SU-DHL-6 (cell line): ENCODE results near the gene GPR176.

Source experiments
- H2AFZ ChIP-seq: fragments of 200-600 bp; sonication (generic); 2 replicates; pipeline ENCODE4 v1.6.1; 2014; ENCODE audit warnings: low read depth, mild to moderate bottlenecking, moderate library complexity, mixed read lengths, antibody characterized with exemption, low read length; ENCODE audit not compliant: severe bottlenecking
- H3F3A ChIP-seq: fragments of 200-600 bp; shearing (Covaris generic); 2 replicates; pipeline ENCODE4 v1.6.0; 2016; ENCODE audit warnings: antibody characterized with exemption, mild to moderate bottlenecking; ENCODE audit not compliant: insufficient read depth
- H3K27ac ChIP-seq: fragments of 200-600 bp; sonication (generic); 2 replicates; pipeline ENCODE4 v1.5.1; 2016; ENCODE audit warnings: low read depth, mild to moderate bottlenecking, low read length, moderate library complexity, mixed read lengths
- H3K27me3 ChIP-seq: fragments of 200-600 bp; sonication (generic), shearing (Covaris generic); 2 replicates; pipeline ENCODE4 v1.6.0; 2014; ENCODE audit warnings: mild to moderate bottlenecking, low read length
- H3K36me3 ChIP-seq: fragments of 200-600 bp; sonication (generic); 2 replicates; pipeline ENCODE4 v1.6.1; 2014; ENCODE audit warnings: mild to moderate bottlenecking, low read length, mixed read lengths
- H3K4me2 ChIP-seq: fragments of 300-600, 200-600 bp; shearing (Covaris generic), sonication (generic); 2 replicates; pipeline ENCODE4 v1.6.0; 2014; ENCODE audit warnings: low read length, low read depth, mild to moderate bottlenecking; ENCODE audit not compliant: poor library complexity, severe bottlenecking
- H3K4me3 ChIP-seq: fragments of 200-600 bp; sonication (generic); 2 replicates; pipeline ENCODE4 v1.5.1; 2014; ENCODE audit warnings: antibody characterized with exemption, low read length, mild to moderate bottlenecking, mixed read lengths; ENCODE audit not compliant: insufficient read depth, poor library complexity, severe bottlenecking
- H3K79me2 ChIP-seq: fragments of 200-600 bp; sonication (generic); 2 replicates; pipeline ENCODE4 v1.6.1; 2014; ENCODE audit warnings: mild to moderate bottlenecking, low read length, moderate library complexity; ENCODE audit not compliant: insufficient read depth
- H3K9ac ChIP-seq: fragments of 200-600 bp; sonication (generic); 2 replicates; pipeline ENCODE4 v1.7.0; 2014; ENCODE audit warnings: mild to moderate bottlenecking, low read length
- H3K9me2 ChIP-seq: fragments of 200-600 bp; sonication (generic); replicated peaks from 2 replicates; pipeline ENCODE4 v1.6.1; 2014; ENCODE audit warnings: low read length; ENCODE audit not compliant: insufficient read depth
- H3K9me3 ChIP-seq: fragments of 200-600 bp; sonication (generic); 2 replicates; pipeline ENCODE4 v1.6.1; 2014; ENCODE audit warnings: low read length, mixed read lengths; ENCODE audit not compliant: insufficient read depth
- H4K20me1 ChIP-seq: fragments of 200-600 bp; sonication (generic); 2 replicates; pipeline ENCODE4 v1.6.1; 2014; ENCODE audit warnings: low read depth, mild to moderate bottlenecking, antibody characterized with exemption, low read length, moderate library complexity, mixed read lengths
- EZH2phosphoT487 ChIP-seq: fragments of 200-600 bp; sonication (generic), shearing (Covaris generic); conservative IDR thresholded peaks from 2 replicates; pipeline ENCODE4 v1.6.1; 2018; ENCODE audit warnings: mild to moderate bottlenecking, antibody characterized with exemption, low read length, moderate library complexity, mixed read lengths
- TF ChIP-seq, protein P1 (sequence below): fragments of 200-600 bp; sonication (generic); IDR thresholded peaks from one replicate; pipeline ENCODE4 v1.5.1; 2017; ENCODE audit warnings: antibody characterized with exemption, mild to moderate bottlenecking, low read length, moderate library complexity; ENCODE audit not compliant: insufficient read depth, poor library complexity, severe bottlenecking

GPR176 gene

DNA sequence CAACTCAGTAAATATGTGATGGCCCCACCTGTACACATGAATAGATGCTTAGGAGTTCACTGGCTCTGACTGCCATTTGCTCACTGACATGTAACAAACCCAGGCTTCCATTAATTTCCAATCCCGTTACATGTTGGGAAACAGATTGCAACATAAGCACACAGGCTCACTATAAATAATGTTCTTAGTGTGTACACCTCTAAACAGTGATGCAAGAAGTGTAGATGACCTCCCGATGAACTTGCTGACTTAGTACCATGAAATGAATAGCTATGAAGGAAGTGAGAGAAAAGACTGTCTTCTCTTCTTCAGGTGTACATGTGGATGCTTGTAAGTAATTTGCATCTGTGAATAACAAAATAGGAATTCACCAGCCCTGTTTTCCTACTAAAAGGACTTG lies 116.0 kb downstream of the GPR176 start:
- no peak overlapping the region for H3K4me3 ChIP-seq
- no peaks in the 10 kb centered on the region for H3F3A ChIP-seq
- no peaks in the 10 kb centered on the region for H3K36me3 ChIP-seq
- H2AFZ ChIP-seq: no peak overlapping the region
- TF ChIP-seq, protein P1, sequence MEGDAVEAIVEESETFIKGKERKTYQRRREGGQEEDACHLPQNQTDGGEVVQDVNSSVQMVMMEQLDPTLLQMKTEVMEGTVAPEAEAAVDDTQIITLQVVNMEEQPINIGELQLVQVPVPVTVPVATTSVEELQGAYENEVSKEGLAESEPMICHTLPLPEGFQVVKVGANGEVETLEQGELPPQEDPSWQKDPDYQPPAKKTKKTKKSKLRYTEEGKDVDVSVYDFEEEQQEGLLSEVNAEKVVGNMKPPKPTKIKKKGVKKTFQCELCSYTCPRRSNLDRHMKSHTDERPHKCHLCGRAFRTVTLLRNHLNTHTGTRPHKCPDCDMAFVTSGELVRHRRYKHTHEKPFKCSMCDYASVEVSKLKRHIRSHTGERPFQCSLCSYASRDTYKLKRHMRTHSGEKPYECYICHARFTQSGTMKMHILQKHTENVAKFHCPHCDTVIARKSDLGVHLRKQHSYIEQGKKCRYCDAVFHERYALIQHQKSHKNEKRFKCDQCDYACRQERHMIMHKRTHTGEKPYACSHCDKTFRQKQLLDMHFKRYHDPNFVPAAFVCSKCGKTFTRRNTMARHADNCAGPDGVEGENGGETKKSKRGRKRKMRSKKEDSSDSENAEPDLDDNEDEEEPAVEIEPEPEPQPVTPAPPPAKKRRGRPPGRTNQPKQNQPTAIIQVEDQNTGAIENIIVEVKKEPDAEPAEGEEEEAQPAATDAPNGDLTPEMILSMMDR: no peak
- no peak for TF ChIP-seq EZH2phosphoT487
- H3K79me2 ChIP-seq: no peaks in the 10 kb centered on the region
- no peak overlapping the region for H3K4me2 ChIP-seq
- H4K20me1 ChIP-seq: no peaks in the 10 kb centered on the region
- H3K27me3 ChIP-seq: no peaks in the 10 kb centered on the region
- no peak overlapping the region for H3K27ac ChIP-seq
- H3K9me3 ChIP-seq: no peaks in the 10 kb centered on the region
- no peaks in the 10 kb centered on the region for H3K9me2 ChIP-seq
- H3K9ac ChIP-seq: no peak overlapping the region

DNA sequence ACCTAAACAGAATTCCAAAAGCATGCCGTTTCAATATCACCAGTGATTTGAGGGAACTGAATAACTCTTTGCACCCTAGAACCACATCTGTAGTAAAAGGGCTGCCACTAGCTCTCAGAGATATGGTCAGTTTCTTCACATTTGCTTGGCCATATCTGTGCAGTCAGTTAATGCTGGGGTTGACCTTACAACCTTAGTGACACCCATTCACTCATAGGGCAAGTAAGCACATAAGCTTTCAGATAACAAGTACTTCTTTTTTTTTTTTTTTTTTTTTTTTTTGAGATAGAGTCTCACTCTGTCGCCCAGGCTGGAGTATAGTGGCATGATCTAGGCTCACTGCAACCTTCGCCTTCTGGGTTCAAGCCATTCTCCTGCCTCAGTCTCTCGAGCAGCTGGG lies 117.0 kb downstream of the GPR176 start:
- no peak overlapping the region for H3K4me2 ChIP-seq
- no peaks in the 10 kb centered on the region for H3K79me2 ChIP-seq

DNA sequence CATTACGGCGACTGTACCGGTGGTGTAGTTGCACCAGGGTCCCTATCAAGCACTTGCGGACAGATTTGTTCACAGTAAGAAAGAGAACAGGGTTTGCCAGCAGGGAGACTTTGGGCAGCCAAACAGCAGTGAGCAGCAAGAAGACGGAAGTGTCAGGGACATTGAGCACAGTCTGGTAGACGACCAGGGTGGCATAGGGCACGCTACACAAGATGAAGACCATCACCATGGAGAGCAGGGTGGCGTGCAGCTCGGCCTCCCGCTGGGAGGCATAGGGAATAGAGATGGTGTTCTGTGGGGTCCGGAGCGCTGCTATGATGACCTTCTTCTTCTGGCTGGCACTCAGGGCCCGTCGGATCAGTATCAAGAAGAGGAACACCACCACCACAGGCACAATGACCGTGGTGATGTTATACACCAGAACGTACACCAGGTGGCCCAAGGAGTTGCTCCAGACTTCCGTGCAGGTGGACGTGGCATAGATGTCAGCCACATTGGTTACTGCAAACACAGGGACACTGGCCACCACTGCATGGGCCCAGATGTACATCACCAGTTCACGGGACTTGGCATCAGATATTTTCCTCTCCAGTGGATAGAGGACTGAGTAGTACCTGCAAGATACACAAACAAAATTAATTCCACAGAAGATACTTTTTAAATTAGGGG lies 118.3 kb downstream of the GPR176 start:
- no peak overlapping the region for H2AFZ ChIP-seq
- no peak for TF ChIP-seq EZH2phosphoT487
- TF ChIP-seq, protein P1: peak; percentile 30
- no peaks in the 10 kb centered on the region for H3K79me2 ChIP-seq

More for the DNA sequence above, 117.0 kb downstream of the GPR176 start:
- Histone ChIP-seq H3K4me3 (no peak overlapping the region), H3K9ac (no peak overlapping the region), H3K27ac (no peak overlapping the region), H2AFZ (no peak overlapping the region), H4K20me1 (no peaks in the 10 kb centered on the region), H3K36me3 (no peaks in the 10 kb centered on the region), H3K27me3 (no peaks in the 10 kb centered on the region), H3F3A (no peaks in the 10 kb centered on the region), H3K9me2 (no peaks in the 10 kb centered on the region), H3K9me3 (no peaks in the 10 kb centered on the region)
- TF ChIP-seq EZH2phosphoT487: no peak
- TF ChIP-seq, protein P1: no peak

More for the DNA sequence above, 118.3 kb downstream of the GPR176 start:
- Histone ChIP-seq H3K36me3 (no peaks in the 10 kb centered on the region), H3K9ac (no peak overlapping the region), H4K20me1 (no peaks in the 10 kb centered on the region), H3K9me3 (no peaks in the 10 kb centered on the region), H3K27me3 (no peaks in the 10 kb centered on the region), H3K4me2 (no peak overlapping the region), H3K9me2 (no peaks in the 10 kb centered on the region), H3F3A (no peaks in the 10 kb centered on the region), H3K27ac (no peak overlapping the region), H3K4me3 (no peak overlapping the region)
